Stimulated activated CD4-positive, alpha-beta T cell treated with anti-CD3 and anti-CD28 coated beads, Interleukin-1b, Interleukin-23, amount 100 ng/mL, for 24 hours (primary cell): ENCODE data around the gene LRIG1.
"Not testable (repeated sequence)": the region's sequence is repeated elsewhere in the genome, so short reads cannot be mapped to it uniquely, and the experiment has no call there.

ENCODE experiments used
- DNase-seq, 4 experiments: peaks; one replicate each; pipeline ENCODE4 v3.0.0-alpha.2; 2020; ENCODE audit warnings: low read depth in 4 of 4, low spot score in 1 of 4

The LRIG1 gene

DNA sequence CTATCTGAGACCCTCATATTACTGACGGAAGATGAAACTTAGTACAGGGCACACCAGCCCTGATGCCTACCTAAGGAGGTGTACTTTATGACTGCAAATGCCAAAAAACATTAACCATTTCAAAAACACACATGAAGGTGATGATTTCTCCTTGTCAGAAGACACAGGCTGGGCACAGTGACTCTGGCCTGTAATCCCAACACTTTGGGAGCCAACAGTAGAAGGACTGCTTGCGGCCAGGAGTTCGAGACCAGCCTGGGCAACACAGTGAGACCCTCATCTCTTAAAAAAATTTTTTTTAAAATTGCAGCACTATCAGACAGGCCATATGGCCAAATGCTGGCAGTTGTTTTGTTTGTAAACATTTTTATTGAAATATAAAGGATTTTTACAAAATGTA lies 73.5 kb downstream of the LRIG1 start:
- DNase-seq = no peak

DNA sequence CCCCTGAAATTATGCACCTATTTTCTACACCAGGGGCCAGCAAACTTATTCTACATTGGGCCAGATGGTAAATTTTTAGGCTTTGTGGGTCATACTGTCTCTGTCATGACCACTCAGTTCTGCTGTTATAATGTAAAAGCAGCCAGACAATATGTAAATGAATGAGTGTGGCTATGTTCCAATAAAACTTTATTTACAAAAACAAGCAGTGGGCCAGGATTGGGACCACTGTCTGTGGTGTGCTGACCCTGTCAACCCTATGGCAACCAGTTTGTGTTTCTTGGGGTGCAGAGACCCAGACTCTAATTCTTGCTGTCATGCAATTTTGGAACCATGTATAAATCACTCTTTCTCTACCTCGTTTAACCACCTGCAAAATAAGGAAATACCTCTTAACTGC lies 74.7 kb downstream of the LRIG1 start:
- no peak for DNase-seq

DNA sequence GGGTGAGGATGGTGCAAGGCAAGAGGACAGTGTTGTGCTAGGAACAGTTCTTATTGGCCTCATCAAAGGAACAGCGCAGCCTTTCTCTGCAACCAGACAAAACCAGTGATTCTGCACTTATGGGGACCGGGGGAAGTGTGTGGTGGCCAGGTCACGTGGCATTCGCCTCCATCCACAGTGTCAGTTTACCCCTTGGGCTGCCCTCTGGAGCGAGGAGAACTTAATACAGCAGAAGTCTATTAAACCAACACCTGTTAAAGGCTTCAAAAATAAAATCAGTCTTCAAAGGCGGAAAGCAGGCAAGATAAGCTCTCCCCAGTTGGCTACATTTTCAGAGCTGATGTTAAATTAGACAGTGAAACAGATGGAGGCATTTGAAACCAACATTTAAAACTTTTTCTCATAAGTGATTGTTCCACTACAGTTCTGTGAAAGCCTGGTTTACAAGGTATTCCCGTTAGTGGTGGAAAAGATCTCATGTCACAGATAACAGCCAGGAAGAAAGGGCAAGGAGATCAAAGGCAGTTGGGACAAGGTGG lies 75.2 kb downstream of the LRIG1 start:
- DNase-seq = no peak

DNA sequence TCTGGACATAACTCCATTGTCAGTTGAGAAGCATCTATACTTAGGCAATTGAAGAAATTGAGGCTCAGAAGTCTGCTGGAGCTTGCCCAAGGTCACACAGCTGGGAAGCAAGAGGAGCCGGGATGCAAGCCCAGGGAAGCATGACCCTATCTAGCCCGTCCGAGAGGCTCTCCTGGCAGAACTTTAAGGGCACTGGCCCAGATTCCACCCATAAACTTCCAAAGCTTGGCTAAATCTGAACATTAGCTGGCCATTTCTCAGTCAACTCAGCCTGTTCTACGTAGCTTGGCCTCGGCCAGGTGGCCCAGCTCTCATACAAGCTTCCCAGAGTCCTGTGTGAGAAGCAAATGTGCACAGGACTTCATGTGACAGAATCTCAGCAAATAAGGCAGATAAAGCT lies 75.8 kb downstream of the LRIG1 start:
- DNase-seq = no peak

DNA sequence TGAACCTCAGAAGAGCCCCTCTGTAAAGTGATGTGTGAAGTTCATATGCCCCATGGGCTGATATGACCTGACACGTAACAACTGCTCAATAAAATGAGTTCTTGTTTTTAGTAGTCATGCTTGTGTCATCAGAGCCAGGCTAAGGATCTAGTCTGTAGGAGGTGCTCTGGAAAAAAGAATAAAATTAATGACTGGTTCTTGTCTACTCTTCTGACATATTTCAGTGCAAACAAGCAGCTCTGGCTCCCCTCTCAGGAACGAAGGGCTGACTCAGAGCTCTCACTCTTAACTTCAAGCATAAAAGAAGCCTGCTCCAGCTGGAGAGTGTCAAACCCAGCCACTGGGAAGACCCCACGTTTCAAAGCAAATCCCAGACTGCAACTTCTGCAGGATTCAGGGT lies 77.0 kb downstream of the LRIG1 start:
- no peak for DNase-seq

DNA sequence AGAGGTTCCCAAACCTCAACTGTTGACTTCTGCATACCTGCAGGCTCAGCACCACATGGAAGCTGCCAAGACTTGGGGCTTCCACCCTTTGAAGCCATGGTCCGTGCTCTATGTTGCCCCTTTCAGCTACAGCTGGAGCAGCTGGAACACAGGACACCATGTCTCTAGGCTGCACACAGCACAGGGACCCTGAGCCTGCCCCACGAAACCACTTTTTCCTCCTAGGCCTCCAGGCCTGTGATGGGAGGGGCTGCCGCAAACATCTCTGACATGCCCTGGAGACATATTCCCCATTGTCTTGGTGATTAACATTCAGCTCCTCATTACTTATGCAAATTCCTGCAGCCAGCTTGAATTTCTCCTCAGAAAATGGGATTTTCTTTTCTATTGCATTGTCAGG lies 78.9 kb downstream of the LRIG1 start:
- not testable (repeated sequence) for DNase-seq

DNA sequence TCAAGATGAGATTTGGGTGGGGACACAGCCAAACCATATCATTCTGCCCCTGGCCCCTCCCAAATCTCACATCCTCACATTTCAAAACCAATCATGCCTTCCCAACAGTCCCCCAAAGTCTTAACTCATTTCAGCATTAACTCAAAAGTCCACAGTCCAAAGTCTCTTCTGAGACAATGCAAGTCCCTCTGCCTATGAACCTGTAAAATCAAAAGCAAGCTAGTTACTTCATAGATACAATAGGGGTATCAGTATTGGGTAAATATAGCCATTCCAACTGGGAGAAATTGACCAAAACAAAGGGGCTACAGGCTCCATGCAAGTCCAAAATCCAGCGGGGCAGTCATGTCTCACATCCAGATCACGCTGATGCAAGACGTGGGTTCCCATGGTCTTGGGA lies 79.7 kb downstream of the LRIG1 start:
- not testable (repeated sequence) for DNase-seq

DNA sequence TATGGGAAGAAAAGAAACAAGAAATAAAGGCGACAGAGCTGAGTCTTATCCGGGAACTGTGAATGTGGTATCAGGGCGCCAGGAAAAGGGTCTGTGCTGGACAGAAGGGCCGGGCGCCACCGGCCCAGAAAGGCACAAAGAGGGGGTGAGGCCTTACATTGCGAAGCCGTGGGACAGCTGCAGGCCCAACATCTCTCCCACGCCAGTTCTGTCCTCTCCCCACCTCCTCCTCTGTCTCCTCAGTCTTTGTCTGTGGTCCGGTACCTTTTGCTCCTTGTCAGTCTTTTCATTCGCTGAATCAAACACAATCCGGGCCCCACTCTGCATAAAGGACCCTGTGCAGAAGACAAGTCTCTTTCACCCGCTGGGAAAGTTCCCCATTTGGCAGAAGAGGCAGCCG lies 81.8 kb downstream of the LRIG1 start:
- DNase-seq = no peak

DNA sequence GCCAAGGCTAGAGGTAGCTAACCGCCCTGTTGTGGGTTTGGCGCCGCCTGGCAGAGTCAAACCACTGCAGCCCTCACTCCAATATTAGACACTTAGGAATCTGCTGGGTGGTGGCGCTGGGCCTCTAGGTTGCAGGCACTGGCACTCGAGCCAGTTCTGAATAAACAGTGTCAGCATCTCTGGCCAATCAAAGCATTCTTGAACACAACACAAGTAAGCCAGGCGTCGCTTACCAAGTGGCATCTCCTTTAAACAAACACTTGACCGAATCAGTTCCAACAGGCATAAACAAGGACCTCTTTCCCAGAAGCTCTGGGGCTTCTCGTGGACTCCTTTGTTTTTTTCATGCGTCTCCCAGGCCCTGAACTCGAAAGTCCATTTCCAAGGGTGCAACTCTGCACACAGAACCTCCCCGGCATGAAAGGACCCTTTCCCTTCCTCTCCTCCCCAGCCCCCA lies 82.3 kb downstream of the LRIG1 start:
- DNase-seq = no peak

DNA sequence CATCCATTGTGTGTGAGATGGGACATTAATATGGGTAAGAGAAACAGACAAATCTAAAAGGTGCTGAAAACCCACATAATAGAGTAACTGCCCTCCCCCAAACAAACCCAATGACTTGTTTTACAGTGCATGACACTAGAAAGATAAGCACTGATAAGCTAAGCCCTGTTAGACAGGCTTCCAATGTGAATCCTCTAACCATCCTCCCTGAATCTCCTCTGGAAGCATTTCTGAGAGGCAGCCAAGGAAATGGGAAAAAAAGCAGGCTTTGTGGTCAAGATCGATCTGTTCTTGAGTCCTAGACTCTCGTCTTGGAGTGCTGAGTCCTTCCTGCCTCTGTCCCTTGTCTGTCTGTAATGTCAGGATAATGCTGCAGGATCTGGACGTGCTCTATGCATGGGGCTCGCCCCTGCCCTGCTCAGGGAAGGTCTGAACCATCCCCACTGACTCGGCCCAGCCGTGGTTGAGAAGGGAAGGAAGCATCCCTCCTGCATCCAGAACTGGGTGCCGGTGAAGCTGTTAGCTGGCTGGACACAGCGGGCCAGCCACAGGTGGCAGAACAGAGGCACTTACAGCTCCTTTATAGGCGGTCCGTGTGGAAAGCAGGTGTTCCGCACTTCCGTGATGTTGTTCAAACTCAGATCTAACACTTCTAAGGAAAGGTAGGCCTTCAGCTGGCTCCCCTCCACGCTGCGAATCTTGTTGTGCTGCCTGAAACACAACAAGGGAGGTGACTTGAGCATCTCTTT lies 84.1 kb downstream of the LRIG1 start:
- DNase-seq = no peak

DNA sequence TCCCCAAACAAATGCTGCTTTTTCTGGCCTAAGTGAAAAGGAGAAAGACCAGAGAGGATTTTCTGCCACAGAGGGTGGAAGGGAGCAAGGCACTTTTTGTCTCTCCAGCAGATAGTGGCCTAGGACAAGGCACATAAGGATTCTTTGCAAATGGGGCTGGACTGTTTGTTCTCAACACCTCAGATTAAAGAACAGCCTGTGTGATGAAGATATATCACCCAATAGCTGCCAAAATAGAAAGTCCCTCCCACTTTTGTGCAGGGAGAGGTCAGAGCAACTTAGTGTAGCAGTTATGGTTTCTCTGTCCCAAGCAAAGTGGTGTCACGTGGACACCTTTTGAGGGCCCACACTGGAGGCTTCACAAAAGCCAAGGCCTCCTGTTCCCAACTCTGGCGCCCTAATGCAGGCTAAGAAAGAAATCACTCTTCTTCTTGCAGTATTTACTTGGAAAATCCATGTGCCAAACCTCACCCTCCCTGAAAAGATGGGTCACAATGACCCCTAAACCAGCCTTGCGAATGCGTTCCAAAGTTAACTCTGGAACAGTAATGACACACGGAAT lies 84.9 kb downstream of the LRIG1 start:
- no peak for DNase-seq

DNA sequence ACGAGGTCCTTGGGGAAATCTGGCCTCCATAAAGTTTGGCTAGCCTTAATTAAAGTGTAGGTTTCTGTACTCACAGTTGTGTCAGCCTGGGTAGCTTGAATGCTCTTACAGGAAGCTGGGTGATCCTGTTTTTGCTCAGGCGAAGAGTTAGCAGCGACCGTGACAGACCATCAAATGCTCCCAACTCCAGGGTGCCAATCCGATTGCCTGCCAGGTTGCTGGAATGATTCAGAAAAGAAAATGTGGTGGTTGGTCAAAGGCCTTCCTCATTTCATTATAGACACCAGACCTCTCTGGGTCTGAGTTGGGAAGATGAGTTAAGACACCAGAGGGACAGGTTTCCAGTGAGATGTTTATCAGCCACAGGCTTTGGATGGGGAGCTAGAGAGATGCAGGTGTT lies 86.0 kb downstream of the LRIG1 start:
- no peak for DNase-seq

DNA sequence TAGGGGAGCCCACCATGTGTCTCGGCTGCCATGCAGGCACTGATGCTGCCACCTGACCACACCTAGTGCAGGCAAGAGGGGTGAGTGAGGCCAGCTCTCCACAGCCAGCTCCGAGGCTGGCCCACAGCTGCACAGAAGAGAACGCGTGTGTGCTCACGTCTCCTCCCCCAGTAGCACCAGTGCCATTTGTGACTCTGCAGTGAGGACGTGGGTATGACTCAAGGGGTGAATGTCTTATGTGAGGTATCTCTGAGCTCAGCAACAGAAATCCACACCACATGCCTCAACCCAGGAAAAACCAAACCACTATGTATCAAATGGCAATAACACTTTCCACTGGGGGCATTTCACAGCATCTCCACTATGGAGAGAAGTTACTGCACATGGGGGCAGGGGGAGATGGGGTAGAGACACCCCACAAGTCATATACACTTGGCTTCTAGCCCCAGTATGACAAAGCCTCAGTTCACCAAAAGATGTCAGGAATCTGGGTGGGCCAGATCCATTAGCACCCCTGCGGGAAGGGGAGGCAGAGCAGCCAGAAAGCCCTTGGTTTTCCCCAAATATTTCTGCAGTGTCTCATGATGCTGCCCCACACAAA lies 87.6 kb downstream of the LRIG1 start:
- no peak for DNase-seq

DNA sequence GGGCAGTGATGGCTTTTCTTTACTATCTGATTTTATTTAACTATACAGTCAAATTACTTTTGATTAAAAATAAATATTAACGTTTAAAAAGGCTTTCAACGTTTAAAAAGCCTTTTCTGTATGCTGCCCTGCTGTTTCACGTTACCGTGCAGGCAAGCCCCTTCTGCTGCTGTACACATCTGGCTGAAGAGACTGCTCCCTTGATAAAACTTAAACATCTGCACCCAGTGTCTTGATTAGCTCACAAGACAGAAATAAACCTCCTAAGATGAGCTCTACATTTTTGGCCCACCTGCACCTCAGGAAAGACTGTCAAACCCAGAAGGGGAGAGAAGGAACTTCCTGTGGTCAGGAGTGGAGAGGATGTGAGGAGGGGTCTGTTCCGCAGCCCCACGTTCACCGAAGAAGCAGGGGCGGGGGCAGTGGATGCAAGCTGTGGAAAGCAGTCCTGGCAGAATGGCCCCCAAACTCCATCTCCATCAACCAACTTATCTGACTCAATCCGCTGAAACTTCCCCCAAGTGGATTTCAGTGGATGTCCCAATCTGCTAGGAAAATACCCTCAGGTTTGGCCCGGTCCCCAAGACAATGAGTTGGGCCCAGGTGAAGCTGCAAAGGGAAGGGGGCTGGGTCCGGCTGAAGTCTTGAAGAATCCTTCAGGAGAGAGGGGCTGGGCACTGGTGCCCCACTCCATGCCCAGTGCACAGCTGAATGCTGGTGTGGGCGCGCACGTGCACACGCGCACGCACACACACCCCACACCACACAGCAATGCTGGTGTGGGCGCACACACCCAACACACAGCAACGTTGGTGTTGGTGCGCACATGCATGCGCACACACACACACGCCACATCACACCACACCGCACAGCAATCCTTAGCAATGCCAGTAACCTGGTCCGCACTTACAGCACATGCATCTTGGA lies 88.6 kb downstream of the LRIG1 start:
- no peak for DNase-seq

DNA sequence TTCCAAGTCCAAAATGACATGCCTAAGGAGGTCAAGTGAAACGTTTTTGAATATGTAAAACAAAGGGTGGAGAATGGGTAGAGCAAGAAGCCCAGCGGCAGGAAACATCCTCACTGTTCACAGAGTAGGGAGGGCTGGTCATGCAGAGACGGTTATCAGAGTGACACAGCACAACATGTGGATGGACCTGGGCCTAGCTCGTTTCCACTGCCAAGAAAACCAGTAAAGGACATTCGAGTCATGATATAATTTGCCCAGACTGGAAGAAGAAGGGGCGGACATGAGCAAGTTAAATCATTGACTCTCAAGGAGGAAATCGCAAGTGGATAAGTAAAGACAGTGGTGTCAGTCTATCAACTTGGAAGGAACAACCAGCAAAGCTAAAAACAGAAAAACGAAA lies 89.3 kb downstream of the LRIG1 start:
- DNase-seq = no peak

DNA sequence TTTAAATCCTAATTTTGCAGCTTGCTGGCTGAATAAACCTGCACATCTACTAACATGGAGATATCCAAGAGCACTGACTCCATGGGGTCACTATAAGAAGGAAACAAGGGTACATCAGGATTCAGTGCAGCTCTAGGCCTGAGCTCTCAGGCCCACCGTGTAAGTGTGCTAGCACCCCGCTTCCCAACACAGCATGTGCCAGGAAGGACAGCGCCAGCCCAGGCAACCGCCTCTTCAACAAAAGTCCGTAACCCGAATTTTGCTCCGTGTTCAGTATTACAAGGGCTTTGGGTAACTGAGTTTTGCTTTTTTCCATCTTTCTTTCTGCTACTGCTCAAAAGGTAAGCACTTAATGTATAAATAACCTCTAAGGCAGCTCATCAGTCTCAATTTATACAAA lies 89.8 kb downstream of the LRIG1 start:
- DNase-seq = no peak

DNA sequence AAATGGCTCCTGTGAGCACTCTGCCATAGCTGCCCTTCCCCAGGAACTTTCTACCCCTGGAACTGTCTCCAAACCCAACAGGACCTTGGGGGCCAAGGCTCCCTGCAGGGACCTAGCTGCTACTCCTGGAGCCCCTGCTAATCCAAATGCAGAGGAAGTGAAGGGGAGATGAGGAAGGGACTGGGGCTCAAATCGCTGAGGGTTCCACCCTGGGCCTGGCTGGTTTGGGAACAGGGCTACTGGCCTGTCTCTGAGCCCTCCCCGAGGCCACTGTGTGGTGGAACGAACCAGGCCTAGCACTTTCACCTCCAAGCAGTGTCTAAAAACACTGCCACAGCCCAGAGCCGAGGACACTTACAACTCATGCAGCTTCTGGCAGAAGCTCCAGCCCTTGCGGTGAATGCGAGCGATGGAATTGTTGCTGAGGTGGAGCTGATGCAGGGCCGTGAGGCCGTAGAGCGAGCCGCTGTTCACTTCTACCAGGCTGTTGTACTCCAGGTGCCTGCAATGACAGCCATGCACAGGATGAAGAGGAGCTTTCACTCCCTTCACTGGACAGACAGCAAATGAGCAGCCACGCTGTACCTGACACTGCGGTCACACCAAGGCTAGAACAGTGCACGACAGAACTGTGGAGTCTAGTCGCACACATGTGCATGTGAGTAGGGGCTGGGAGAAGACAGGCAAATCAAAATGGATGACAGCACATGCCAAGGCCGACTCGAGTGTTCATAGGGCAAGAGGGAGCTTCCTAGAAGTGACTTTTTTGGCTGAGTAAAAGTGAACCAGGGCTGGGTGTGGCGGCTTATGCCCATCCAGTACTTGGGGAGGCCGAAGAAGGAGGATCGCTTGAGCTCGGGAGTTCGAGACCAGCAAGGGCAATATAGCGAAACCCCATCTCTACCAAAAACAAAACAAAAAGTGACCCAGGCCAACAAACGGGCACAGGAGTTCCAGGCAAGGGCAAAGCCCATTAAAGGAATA lies 90.8 kb downstream of the LRIG1 start:
- DNase-seq = no peak

DNA sequence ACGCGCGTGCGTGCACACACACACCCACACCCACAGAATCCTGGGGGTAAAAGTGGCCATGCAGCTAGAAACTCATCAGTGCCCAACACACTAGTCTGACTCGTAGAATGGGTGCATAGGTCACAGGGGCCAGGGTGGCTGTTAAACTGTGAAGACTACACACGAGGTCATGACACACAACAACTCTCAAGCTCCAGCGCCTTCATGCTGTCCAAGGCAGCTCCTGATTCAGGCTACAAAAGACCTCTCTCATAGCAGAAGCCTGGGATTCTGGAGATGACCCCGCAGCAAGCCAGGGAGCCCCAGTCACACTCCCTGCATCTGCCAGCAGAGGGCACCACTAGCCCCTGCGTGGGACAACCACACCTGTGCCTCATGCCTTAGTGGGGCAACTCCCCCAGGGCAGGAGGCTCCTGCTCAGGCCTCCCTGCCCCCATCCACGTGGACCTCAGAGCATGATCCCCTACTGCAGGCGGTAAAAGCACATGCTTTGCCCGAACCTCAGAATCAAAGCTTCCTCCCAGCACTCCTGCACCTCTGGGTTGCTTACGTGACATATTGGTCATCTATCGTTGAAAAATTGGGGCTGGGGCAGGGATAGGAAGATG lies 93.1 kb downstream of the LRIG1 start:
- DNase-seq = peak; percentile 52 to 64 (median 61)

DNA sequence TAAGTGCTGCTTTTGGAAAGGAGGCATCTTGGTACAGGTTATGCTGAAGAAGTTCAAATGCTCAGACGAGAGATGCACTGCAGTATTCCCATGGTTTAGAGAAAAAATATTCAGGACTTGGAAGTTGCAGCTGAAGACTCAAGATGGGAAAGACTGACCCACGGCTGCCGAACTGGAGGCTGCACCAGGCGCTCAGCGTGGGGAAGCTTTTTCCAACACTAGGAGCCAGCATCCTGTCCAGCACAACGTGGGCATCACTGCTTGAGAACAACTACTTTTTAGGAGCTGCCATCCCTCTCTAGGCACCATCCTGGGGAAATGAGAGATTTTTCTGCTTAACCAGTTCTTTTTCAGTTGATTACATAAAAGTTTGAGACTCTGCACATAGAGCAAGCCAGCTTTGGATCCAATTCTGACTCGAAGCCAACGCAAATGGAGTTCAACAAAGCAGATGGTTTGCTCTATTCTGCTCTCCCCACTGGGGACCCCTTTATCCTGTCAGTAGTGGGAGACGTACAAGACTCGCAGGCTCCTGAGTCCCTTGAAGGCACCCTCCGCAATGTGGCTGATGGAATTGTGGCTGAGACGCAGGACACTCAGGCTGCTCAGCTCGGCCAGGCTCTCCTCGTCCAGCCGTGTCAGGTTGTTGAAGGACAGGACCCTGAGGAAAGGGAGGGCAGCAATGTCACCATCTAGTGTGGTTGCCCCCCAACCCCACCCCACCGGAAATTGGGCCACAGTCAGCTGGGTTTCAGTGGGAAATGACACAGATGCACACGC lies 93.8 kb downstream of the LRIG1 start:
- DNase-seq = no peak
